HepG2 (cell line): ENCODE data around the gene CNGA1. TPM values are rescaled to one million over a fixed set of nuclear protein-coding genes. Genes with fewer than 3 reads are reported as not detected.

ENCODE experiments used
- ATAC-seq: fragments of 200-7000 bp; cut with Tn5 transposase; 3 replicates; pipeline ENCODE4 v1.9.1; 2020; ENCODE audit warnings: mild to moderate bottlenecking, moderate library complexity
- BruUV-seq: library from RNA; stranded (reverse); fragments of 400-500 nt; replicated peaks from 2 replicates; lab custom pipeline; 2021; lab: Mats Ljungman, UMichigan
- CTCF ChIA-PET: fragments of 300-600 bp; formaldehyde crosslinking; extraction: SDS; loops from one replicate; lab custom pipeline; 2021; ENCODE audit warnings: low total read pairs, inconsistent platforms, low intra/inter-chr PET ratio; lab: Yijun Ruan, JAX
- POLR2A ChIA-PET: fragments of 350-600 bp; sonication (Branson Sonifier 250); formaldehyde crosslinking; loops from one replicate; lab custom pipeline; 2020; ENCODE audit warnings: antibody characterized with exemption, inconsistent platforms; lab: Yijun Ruan, JAX
- DNase-seq: peaks from one replicate; pipeline ENCODE4 v3.0.0-alpha.2; 2015; ENCODE audit warnings: low spot score
- FAIRE-seq: peaks from 3 replicates; lab custom pipeline; 2011; peaks lifted over from hg19 to GRCh38; lab: Jason Lieb, UNC
- H2AFZ ChIP-seq: one replicate; pipeline ENCODE4 v1.6.1; 2011; ENCODE audit warnings: low read length, inconsistent platforms
- H3K27ac ChIP-seq: fragments of 300-600 bp; 3 replicates; pipeline ENCODE4 v1.8.0; 2011; ENCODE audit warnings: mixed run types, mild to moderate bottlenecking, mixed read lengths, low read length, inconsistent platforms; ENCODE audit not compliant: insufficient read depth; ENCODE audit errors: extremely low read length
- H3K27me3 ChIP-seq, 2 experiments: fragments of 200-600 bp in 1 of 2; 2 replicates in 1 of 2; 3 replicates in 1 of 2; pipeline versions ENCODE4 v1.6.0 to v1.8.0; 2011; ENCODE audit warnings: low read length in 2 of 2, mild to moderate bottlenecking in 2 of 2, moderate library complexity in 2 of 2, inconsistent platforms in 1 of 2; ENCODE audit not compliant: insufficient read depth in 2 of 2, control insufficient read depth in 1 of 2
- H3K36me3 ChIP-seq, 2 experiments: fragments of 200-600 bp in 1 of 2; replicated peaks in 1 of 2; 2 replicates in 1 of 2; 3 replicates in 1 of 2; pipeline versions ENCODE4 v1.5.1 to v1.8.0; 2011; ENCODE audit warnings: low read length in 2 of 2, inconsistent platforms in 1 of 2; ENCODE audit not compliant: insufficient read depth in 2 of 2, control insufficient read depth in 1 of 2
- H3K4me1 ChIP-seq: 2 replicates; pipeline ENCODE4 v1.5.1; 2012; ENCODE audit warnings: low read length, inconsistent platforms; ENCODE audit not compliant: insufficient read depth
- H3K4me2 ChIP-seq: 2 replicates; pipeline ENCODE4 v1.6.0; 2011; ENCODE audit warnings: low read depth, low read length, inconsistent platforms
- H3K4me3 ChIP-seq, 3 experiments: fragments of 200-600 bp in 1 of 3; sonication (generic), shearing (Covaris generic) in 1 of 3; replicated peaks in 1 of 3; 2 replicates each; pipeline ENCODE4 v1.5.1; 2011 to 2016; ENCODE audit warnings: low read length in 3 of 3, inconsistent platforms in 2 of 3, low read depth in 2 of 3, mild to moderate bottlenecking in 2 of 3, control low read depth in 1 of 3, mixed read lengths in 1 of 3; ENCODE audit not compliant: insufficient read depth in 1 of 3
- H3K79me2 ChIP-seq: one replicate; pipeline ENCODE4 v1.6.1; 2011; ENCODE audit warnings: low read length, inconsistent platforms; ENCODE audit not compliant: insufficient read depth
- H3K9ac ChIP-seq: 2 replicates; pipeline ENCODE4 v1.6.0; 2011; ENCODE audit warnings: mild to moderate bottlenecking, low read depth, low read length, inconsistent platforms; ENCODE audit not compliant: insufficient read depth
- H3K9me3 ChIP-seq: 2 replicates; pipeline ENCODE4 v1.5.1; 2012; ENCODE audit warnings: mild to moderate bottlenecking, low read length
- H4K20me1 ChIP-seq: 2 replicates; pipeline ENCODE4 v1.6.0; 2011; ENCODE audit warnings: inconsistent platforms, mild to moderate bottlenecking, low read length, moderate library complexity; ENCODE audit not compliant: insufficient read depth
- DNMT3B ChIP-seq: conservative IDR thresholded peaks from 2 replicates; pipeline ENCODE4 v1.6.1; 2016; ENCODE audit warnings: missing biosample characterization, control low read depth
- FLYWCH1 ChIP-seq: sonication (generic); formaldehyde crosslinking; IDR thresholded peaks from 2 replicates; pipeline ENCODE4 v1.8.1; 2023; ENCODE audit warnings: mild to moderate bottlenecking, missing genetic modification reagents
- HNRNPL ChIP-seq: fragments of 200-400 bp; formaldehyde crosslinking; IDR thresholded peaks from 2 replicates; pipeline ENCODE4 v1.6.1; 2017; ENCODE audit warnings: mild to moderate bottlenecking, low read depth, low read length
- HOXD1 ChIP-seq: sonication (generic); formaldehyde crosslinking; IDR thresholded peaks from 2 replicates; pipeline ENCODE4 v1.5.0; 2020; ENCODE audit warnings: missing genetic modification reagents
- KMT2B ChIP-seq: IDR thresholded peaks from 2 replicates; pipeline ENCODE4 v1.6.1; 2016; ENCODE audit warnings: missing genetic modification reagents, missing compliant biosample characterization
- MED8 ChIP-seq: sonication (generic); formaldehyde crosslinking; IDR thresholded peaks from 2 replicates; pipeline ENCODE4 v1.8.1; 2023; ENCODE audit warnings: mild to moderate bottlenecking, missing genetic modification reagents; ENCODE audit not compliant: insufficient replicate concordance
- NFE2L1 ChIP-seq: sonication (generic); formaldehyde crosslinking; IDR thresholded peaks from 2 replicates; pipeline ENCODE4 v1.4.0; 2020; ENCODE audit warnings: missing genetic modification reagents, mild to moderate bottlenecking, borderline replicate concordance
- NR2F2 ChIP-seq: IDR thresholded peaks from 2 replicates; pipeline ENCODE4 v1.6.1; 2012; ENCODE audit warnings: low read depth, inconsistent platforms, borderline replicate concordance
- SAP130 ChIP-seq: IDR thresholded peaks from 2 replicates; pipeline ENCODE4 v1.6.1; 2016; ENCODE audit warnings: low read depth
- TP53 ChIP-seq: sonication (generic); formaldehyde crosslinking; conservative IDR thresholded peaks from 2 replicates; pipeline ENCODE4 v1.4.0; 2020; ENCODE audit warnings: missing genetic modification reagents
- YEATS4 ChIP-seq: sonication (generic); formaldehyde crosslinking; IDR thresholded peaks from 2 replicates; pipeline ENCODE4 v1.4.0; 2020; ENCODE audit warnings: missing genetic modification reagents, borderline replicate concordance
- ZFP62 ChIP-seq: sonication (generic); formaldehyde crosslinking; IDR thresholded peaks from 2 replicates; pipeline ENCODE4 v1.4.0; 2020; ENCODE audit warnings: missing genetic modification reagents
- ZNF235 ChIP-seq: sonication (generic); formaldehyde crosslinking; IDR thresholded peaks from 2 replicates; pipeline ENCODE4 v1.8.1; 2023; ENCODE audit warnings: mild to moderate bottlenecking, missing genetic modification reagents, borderline replicate concordance
- ZNF563 ChIP-seq: sonication (generic); formaldehyde crosslinking; IDR thresholded peaks from 2 replicates; pipeline ENCODE4 v1.8.0; 2022; ENCODE audit warnings: mild to moderate bottlenecking, moderate library complexity, missing genetic modification reagents
- ZNF577 ChIP-seq: sonication (generic); formaldehyde crosslinking; IDR thresholded peaks from 2 replicates; pipeline ENCODE4 v1.4.0; 2020; ENCODE audit warnings: mild to moderate bottlenecking, low read depth, missing genetic modification reagents, borderline replicate concordance
- ZNF761 ChIP-seq: sonication (generic); formaldehyde crosslinking; conservative IDR thresholded peaks from 2 replicates; pipeline ENCODE4 v1.4.0; 2020; ENCODE audit warnings: mild to moderate bottlenecking, missing genetic modification reagents
- ZNF776 ChIP-seq: sonication (generic); formaldehyde crosslinking; IDR thresholded peaks from 2 replicates; pipeline ENCODE4 v1.4.0; 2020; ENCODE audit warnings: mild to moderate bottlenecking, missing genetic modification reagents
- ZNF792 ChIP-seq: IDR thresholded peaks from 2 replicates; pipeline ENCODE4 v1.6.1; 2016
- WGBS: methylation state at CpG from one replicate; pipeline ENCODE4 v1.1.6; 2017; ENCODE audit warnings: low lambda C conversion rate; 5-methylcytosine and 5-hydroxymethylcytosine counted together
- in situ Hi-C: cut with HindIII; loops from 2 replicates; pipeline ENCODE4 v1.10.0; 2017; ENCODE audit warnings: low pct_unique_long_range_greater_than_20kb; ENCODE audit not compliant: extremely low pct_ligation_motif_present
- intact Hi-C: fragments of 100-400 bp; cut with micrococcal nuclease; formaldehyde crosslinking; loops from one replicate; pipeline ENCODE4 v1.10.0; 2022; ENCODE audit not compliant: unreplicated experiment
- polyA plus RNA-seq, 8 experiments: library from polyadenylated mRNA; depleted of rRNA in 3 of 8; stranded (reverse) in 7 of 8; unstranded in 1 of 8; fragments of >200 nt; fragmentation: Illumina TruSeq in 4 of 8; extraction: Trizol in 4 of 8; gene quantifications; 2 replicates each; pipeline versions ENCODE4 v1.2.1 to v1.2.3, GENCODE V29; 2011 to 2016; ENCODE audit warnings: low read depth in 4 of 8, missing spikeins in 1 of 8, mixed read lengths in 1 of 8; ENCODE audit not compliant: insufficient read depth in 1 of 8
- total RNA-seq, 5 experiments: library from RNA; depleted of rRNA; stranded (reverse); fragments of >200 nt; fragmentation: Illumina TruSeq; extraction: Trizol; gene quantifications; 2 replicates each; pipeline ENCODE4 v1.2.3, GENCODE V29; 2016; ENCODE audit warnings: low read depth in 1 of 5
- TF ChIP-seq, protein P1 (sequence below): sonication (generic); formaldehyde crosslinking; IDR thresholded peaks from 2 replicates; pipeline ENCODE4 v1.4.0; 2020; ENCODE audit warnings: missing genetic modification reagents, mild to moderate bottlenecking, borderline replicate concordance
- TF ChIP-seq, protein P2 (sequence below): sonication (generic); formaldehyde crosslinking; IDR thresholded peaks from 2 replicates; pipeline ENCODE4 v1.4.0; 2020; ENCODE audit warnings: mild to moderate bottlenecking, missing genetic modification reagents
- TF ChIP-seq, protein P3 (sequence below): sonication (generic); IDR thresholded peaks from 2 replicates; pipeline ENCODE4 v1.6.1; 2016; ENCODE audit warnings: low read depth, borderline replicate concordance
- TF ChIP-seq, protein P4 (sequence below): sonication (generic); formaldehyde crosslinking; IDR thresholded peaks from 2 replicates; pipeline ENCODE4 v1.5.0; 2020; ENCODE audit warnings: missing genetic modification reagents
- TF ChIP-seq, protein P5 (sequence below): sonication (generic); formaldehyde crosslinking; IDR thresholded peaks from 2 replicates; pipeline ENCODE4 v1.4.0; 2020; ENCODE audit warnings: missing genetic modification reagents
- TF ChIP-seq, protein P6 (sequence below): sonication (generic); formaldehyde crosslinking; IDR thresholded peaks from 2 replicates; pipeline ENCODE4 v1.8.1; 2023; ENCODE audit warnings: mild to moderate bottlenecking, missing genetic modification reagents, borderline replicate concordance

The CNGA1 gene
- total and polyA plus RNA-seq, 2 of the 13 experiments (the other 11 are each of a cell fraction or from before 2014, with no cell fraction given), result 0.22 to 0.40 TPM

DNA sequence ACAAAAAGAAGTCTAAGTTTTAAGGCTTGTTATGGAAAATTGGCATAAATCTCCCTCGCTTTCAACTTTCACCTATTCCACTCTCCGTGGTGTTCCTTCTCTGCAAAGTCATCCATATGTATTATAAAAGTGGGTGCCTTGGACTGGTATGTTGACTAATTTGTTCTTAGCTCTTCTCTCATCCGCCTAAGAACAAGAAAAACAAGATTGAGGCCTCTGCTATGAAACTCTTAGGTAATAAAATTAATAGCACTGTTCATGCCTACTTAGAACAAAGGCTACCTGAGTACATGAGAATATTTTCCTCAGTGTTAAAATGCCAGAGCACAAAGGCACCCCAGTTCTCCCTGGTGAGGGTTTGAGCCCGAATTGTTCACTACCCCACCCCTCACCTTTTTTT, 1.3 kb downstream of the CNGA1 start (continued):
- TF ChIP-seq, protein P1, sequence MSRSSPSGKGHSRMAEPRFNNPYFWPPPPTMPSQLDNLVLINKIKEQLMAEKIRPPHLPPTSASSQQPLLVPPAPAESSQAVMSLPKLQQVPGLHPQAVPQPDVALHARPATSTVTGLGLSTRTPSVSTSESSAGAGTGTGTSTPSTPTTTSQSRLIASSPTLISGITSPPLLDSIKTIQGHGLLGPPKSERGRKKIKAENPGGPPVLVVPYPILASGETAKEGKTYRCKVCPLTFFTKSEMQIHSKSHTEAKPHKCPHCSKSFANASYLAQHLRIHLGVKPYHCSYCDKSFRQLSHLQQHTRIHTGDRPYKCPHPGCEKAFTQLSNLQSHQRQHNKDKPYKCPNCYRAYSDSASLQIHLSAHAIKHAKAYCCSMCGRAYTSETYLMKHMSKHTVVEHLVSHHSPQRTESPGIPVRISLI, result no peak
- TF ChIP-seq FLYWCH1 (CRISPR knock-in tag), result no peak
- no peak for TF ChIP-seq NFE2L1
- no peak for TF ChIP-seq ZNF563 (CRISPR knock-in tag)
- no peak for TF ChIP-seq ZNF761 (CRISPR knock-in tag)
- TF ChIP-seq ZNF235 (CRISPR knock-in tag), result no peak
- no peak for TF ChIP-seq ZNF577 (CRISPR knock-in tag)
- no peak for TF ChIP-seq YEATS4 (CRISPR knock-in tag)

DNA sequence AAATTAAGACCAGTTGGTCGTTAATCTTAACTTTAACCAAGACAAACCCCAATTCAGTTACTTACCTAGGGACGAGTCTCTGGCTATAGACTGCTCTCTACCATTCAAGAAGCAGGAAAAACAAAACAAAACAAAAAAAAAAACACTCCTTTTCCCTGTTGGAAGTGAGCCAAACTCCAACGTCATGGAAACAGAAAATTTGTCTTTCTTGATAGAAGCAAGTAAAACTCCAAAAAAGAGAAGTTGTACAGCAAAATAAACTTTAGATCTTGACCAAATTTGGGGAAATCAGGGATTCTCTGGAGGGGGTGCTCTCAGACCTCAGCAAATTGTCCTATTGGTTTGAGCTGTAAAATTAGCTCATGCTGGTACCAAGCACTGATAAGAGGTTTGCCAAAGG, 3.7 kb downstream of the CNGA1 start:
- H2AFZ ChIP-seq, result no peak overlapping the region

More for the DNA sequence above, 3.7 kb downstream of the CNGA1 start:
- H3K9ac ChIP-seq, result no peak overlapping the region
- H4K20me1 ChIP-seq, result no peaks in the 10 kb centered on the region
- no peak for ATAC-seq
- TF ChIP-seq, protein P2, sequence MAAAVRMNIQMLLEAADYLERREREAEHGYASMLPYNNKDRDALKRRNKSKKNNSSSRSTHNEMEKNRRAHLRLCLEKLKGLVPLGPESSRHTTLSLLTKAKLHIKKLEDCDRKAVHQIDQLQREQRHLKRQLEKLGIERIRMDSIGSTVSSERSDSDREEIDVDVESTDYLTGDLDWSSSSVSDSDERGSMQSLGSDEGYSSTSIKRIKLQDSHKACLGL (CRISPR knock-in tag), result no peak
- no peak for TF ChIP-seq KMT2B (CRISPR knock-in tag)
- no peak for TF ChIP-seq HNRNPL
- TF ChIP-seq TP53 (CRISPR knock-in tag), result no peak
- TF ChIP-seq ZNF776, result no peak
- TF ChIP-seq, protein P3, sequence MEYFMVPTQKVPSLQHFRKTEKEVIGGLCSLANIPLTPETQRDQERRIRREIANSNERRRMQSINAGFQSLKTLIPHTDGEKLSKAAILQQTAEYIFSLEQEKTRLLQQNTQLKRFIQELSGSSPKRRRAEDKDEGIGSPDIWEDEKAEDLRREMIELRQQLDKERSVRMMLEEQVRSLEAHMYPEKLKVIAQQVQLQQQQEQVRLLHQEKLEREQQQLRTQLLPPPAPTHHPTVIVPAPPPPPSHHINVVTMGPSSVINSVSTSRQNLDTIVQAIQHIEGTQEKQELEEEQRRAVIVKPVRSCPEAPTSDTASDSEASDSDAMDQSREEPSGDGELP, result no peak
- TF ChIP-seq ZNF792 (CRISPR knock-in tag), result no peak
- no peak for TF ChIP-seq NR2F2
- no peak for TF ChIP-seq ZFP62 (CRISPR knock-in tag)
- TF ChIP-seq, protein P4, sequence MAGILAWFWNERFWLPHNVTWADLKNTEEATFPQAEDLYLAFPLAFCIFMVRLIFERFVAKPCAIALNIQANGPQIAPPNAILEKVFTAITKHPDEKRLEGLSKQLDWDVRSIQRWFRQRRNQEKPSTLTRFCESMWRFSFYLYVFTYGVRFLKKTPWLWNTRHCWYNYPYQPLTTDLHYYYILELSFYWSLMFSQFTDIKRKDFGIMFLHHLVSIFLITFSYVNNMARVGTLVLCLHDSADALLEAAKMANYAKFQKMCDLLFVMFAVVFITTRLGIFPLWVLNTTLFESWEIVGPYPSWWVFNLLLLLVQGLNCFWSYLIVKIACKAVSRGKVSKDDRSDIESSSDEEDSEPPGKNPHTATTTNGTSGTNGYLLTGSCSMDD (CRISPR knock-in tag), result no peak
- no peak for TF ChIP-seq MED8 (CRISPR knock-in tag)
- TF ChIP-seq, protein P5, sequence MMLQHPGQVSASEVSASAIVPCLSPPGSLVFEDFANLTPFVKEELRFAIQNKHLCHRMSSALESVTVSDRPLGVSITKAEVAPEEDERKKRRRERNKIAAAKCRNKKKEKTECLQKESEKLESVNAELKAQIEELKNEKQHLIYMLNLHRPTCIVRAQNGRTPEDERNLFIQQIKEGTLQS (CRISPR knock-in tag), result no peak
- no peak for TF ChIP-seq HOXD1 (CRISPR knock-in tag)
- no peak for TF ChIP-seq SAP130 (CRISPR knock-in tag)
- TF ChIP-seq, protein P6, sequence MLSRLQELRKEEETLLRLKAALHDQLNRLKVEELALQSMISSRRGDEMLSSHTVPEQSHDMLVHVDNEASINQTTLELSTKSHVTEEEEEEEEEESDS (CRISPR knock-in tag), result no peak
- TF ChIP-seq DNMT3B, result no peak
- no peaks in the 10 kb centered on the region; a peak in 1 of 5 replicates for H3K27me3 ChIP-seq
- no peak overlapping the region for H3K4me3 ChIP-seq
- peaks cover 15% of the 10 kb centered on the region for H3K4me1 ChIP-seq
- H3K79me2 ChIP-seq, result no peaks in the 10 kb centered on the region
- in situ Hi-C loops (no loop called here), intact Hi-C loops (no loop called here)
- H3K9me3 ChIP-seq, result peaks cover 14% of the 10 kb centered on the region; the same call in 1 of the 2 replicates
- DNase-seq, result no peak
- no peak overlapping the region for H3K4me2 ChIP-seq
- no peak for FAIRE-seq
- WGBS, result 27% methylated on average over 3 of the region's 3 CpGs
- POLR2A ChIA-PET, result no interaction called here
- H3K27ac ChIP-seq, result no peak overlapping the region
- no TSS peak for BruUV-seq
- H3K36me3 ChIP-seq, result no peaks in the 10 kb centered on the region
- CTCF ChIA-PET, result no interaction called here
